ENCODE results near the gene TATDN2. TPM values are rescaled to one million over a fixed set of nuclear protein-coding genes. Genes with fewer than 3 reads are reported as not detected.

The TATDN2 gene
- total and polyA plus RNA-seq, 2 experiments from 2014 or later = 9.3 to 22.6 TPM

DNA sequence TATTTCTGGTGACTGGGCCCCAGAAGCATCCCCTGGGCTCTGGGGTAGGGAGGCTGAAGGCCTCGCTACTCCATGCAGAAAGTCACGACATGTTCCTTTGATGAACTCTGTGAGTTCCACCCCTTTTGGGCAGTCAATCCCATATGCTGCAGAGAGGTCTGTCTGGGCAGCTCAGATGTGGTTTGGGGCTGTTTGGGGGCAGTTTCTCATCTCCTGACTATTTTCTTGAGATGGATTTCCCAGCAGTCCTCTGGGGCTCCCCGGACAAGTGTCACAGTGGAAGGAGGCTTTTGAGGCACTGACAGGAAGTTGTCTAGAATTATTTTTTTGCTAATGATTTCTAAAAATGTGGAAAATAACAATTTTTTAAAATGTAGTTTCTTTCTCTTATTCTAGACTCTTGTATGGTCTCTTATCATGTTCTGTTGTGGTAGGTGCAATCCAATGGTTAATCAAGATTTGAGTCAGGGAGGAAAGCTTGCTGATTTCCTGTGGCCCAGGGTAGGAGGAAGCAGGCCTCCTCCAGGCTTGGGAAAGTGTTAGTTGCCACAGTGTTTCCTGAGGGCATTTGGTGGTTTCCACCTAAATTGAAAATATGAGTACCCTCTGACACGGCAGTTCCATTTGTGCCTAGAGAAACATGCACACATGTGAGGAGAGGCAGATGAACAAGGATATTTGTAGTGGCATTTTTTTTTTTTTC lies 19.9 kb upstream of the TATDN2 start:
- no peak overlapping the region for H3K4me2 ChIP-seq
- H3K4me1 ChIP-seq (ENCODE audit: insufficient read depth) = no peaks in the 10 kb centered on the region
- H3K79me2 ChIP-seq = no peaks in the 10 kb centered on the region
- H3K4me3 ChIP-seq = no peak overlapping the region
- H3K36me3 ChIP-seq (replicated peaks; ENCODE audit: insufficient read depth, low read depth) = no peaks in the 10 kb centered on the region
- no peak overlapping the region for H2AFZ ChIP-seq
- H4K20me1 ChIP-seq (ENCODE audit: insufficient read depth, poor library complexity, severe bottlenecking) = no peaks in the 10 kb centered on the region
- 85% methylated on average over 4 of the region's 4 CpGs for WGBS (ENCODE audit: low lambda C conversion rate, missing lambda C conversion rate)
- no peaks in the 10 kb centered on the region for H3K27me3 ChIP-seq
- TF ChIP-seq, protein P1, sequence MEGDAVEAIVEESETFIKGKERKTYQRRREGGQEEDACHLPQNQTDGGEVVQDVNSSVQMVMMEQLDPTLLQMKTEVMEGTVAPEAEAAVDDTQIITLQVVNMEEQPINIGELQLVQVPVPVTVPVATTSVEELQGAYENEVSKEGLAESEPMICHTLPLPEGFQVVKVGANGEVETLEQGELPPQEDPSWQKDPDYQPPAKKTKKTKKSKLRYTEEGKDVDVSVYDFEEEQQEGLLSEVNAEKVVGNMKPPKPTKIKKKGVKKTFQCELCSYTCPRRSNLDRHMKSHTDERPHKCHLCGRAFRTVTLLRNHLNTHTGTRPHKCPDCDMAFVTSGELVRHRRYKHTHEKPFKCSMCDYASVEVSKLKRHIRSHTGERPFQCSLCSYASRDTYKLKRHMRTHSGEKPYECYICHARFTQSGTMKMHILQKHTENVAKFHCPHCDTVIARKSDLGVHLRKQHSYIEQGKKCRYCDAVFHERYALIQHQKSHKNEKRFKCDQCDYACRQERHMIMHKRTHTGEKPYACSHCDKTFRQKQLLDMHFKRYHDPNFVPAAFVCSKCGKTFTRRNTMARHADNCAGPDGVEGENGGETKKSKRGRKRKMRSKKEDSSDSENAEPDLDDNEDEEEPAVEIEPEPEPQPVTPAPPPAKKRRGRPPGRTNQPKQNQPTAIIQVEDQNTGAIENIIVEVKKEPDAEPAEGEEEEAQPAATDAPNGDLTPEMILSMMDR (IDR thresholded peaks at IDR 0.05; ENCODE audit: poor library complexity) = no peak
- TF ChIP-seq EZH2 (IDR thresholded peaks at IDR 0.05; ENCODE audit: borderline replicate concordance) = no peak
- no peak for TF ChIP-seq EZH2phosphoT487 (IDR thresholded peaks at IDR 0.05; ENCODE audit: low read depth, severe bottlenecking, unreplicated experiment)
- H3K27ac ChIP-seq = no peak overlapping the region
- no peaks in the 10 kb centered on the region for H3K9me2 ChIP-seq (replicated peaks; ENCODE audit: insufficient read depth)
- DNase-seq (ENCODE audit: low spot score) = no peak
- H3K9me3 ChIP-seq (ENCODE audit: low read depth) = no peaks in the 10 kb centered on the region

DNA sequence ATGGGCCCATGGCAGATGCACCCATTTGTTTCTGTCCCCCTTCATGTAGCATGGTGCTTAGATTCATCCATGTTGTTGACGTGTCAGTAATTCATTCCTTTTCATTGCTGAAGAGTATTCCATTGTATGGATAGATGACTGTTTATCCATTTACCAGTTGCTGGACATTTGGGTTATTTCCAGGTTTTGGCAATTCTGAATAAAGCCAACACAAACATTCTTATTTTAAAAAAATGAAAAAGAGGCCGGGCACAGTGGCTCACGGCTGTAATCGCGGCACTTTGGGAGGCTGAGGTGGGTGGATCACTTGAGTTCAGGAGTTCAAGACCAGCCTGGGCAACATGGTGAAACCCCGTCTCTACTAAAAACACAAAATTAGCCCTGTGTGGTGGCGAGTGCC lies 18.7 kb upstream of the TATDN2 start:
- H3K4me1 ChIP-seq (ENCODE audit: insufficient read depth) = no peaks in the 10 kb centered on the region
- H4K20me1 ChIP-seq (ENCODE audit: insufficient read depth, poor library complexity, severe bottlenecking) = no peaks in the 10 kb centered on the region
- TF ChIP-seq EZH2phosphoT487 (IDR thresholded peaks at IDR 0.05; ENCODE audit: low read depth, severe bottlenecking, unreplicated experiment) (no peak), EZH2 (IDR thresholded peaks at IDR 0.05; ENCODE audit: borderline replicate concordance) (no peak)
- TF ChIP-seq, protein P1 (IDR thresholded peaks at IDR 0.05; ENCODE audit: poor library complexity) = no peak
- H3K36me3 ChIP-seq (replicated peaks; ENCODE audit: insufficient read depth, low read depth) = no peaks in the 10 kb centered on the region
- H3K4me3 ChIP-seq = no peak overlapping the region
- no peak for DNase-seq (ENCODE audit: low spot score)
- H3K4me2 ChIP-seq = no peak overlapping the region
- H3K9me2 ChIP-seq (replicated peaks; ENCODE audit: insufficient read depth) = no peaks in the 10 kb centered on the region
- H2AFZ ChIP-seq = no peak overlapping the region
- 97% methylated on average over 7 of the region's 7 CpGs for WGBS (ENCODE audit: low lambda C conversion rate, missing lambda C conversion rate)
- H3K27me3 ChIP-seq = no peaks in the 10 kb centered on the region
- no peaks in the 10 kb centered on the region for H3K79me2 ChIP-seq
- H3K9me3 ChIP-seq (ENCODE audit: low read depth) = no peaks in the 10 kb centered on the region
- H3K27ac ChIP-seq = no peak overlapping the region

DNA sequence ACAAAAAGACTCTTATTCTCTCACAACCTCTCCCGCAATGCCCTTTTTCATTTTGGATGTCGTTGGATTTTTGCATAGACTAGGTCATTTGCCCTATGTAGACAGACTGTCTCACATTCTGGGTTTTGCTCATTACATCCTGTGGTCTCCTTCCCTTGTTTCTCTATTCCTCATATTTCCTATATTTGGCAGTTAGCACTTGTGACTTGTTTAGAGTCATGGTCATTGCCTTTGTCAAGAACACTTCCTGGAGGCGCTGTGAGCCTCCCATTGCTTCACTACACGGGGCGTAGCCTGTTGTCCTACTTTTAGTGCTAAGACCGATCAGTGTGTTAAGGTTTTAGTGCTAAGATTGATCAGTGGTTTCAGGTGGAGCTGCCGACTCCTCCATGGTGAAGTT lies 16.1 kb upstream of the TATDN2 start:
- Histone ChIP-seq H3K9me3 (ENCODE audit: low read depth) (no peaks in the 10 kb centered on the region), H3K27ac (no peak overlapping the region), H3K4me3 (no peak overlapping the region), H3K27me3 (no peaks in the 10 kb centered on the region), H4K20me1 (ENCODE audit: insufficient read depth, poor library complexity, severe bottlenecking) (no peaks in the 10 kb centered on the region), H3K36me3 (replicated peaks; ENCODE audit: insufficient read depth, low read depth) (no peaks in the 10 kb centered on the region), H3K79me2 (no peaks in the 10 kb centered on the region), H3K4me2 (no peak overlapping the region), H3K9me2 (replicated peaks; ENCODE audit: insufficient read depth) (no peaks in the 10 kb centered on the region), H2AFZ (no peak overlapping the region), H3K4me1 (ENCODE audit: insufficient read depth) (no peaks in the 10 kb centered on the region)
- WGBS (ENCODE audit: low lambda C conversion rate, missing lambda C conversion rate) = 90% methylated on average over 7 of the region's 7 CpGs
- DNase-seq (ENCODE audit: low spot score) = no peak
- TF ChIP-seq EZH2phosphoT487 (IDR thresholded peaks at IDR 0.05; ENCODE audit: low read depth, severe bottlenecking, unreplicated experiment) (no peak), EZH2 (IDR thresholded peaks at IDR 0.05; ENCODE audit: borderline replicate concordance) (no peak)
- TF ChIP-seq, protein P1 (IDR thresholded peaks at IDR 0.05; ENCODE audit: poor library complexity) = no peak
